HG03064 (cell line): ENCODE measurements around the gene MAP3K4.
"Not testable (repeated sequence)": the region's sequence is repeated elsewhere in the genome, so short reads cannot be mapped to it uniquely, and the experiment has no call there.

ENCODE experiments used
- ATAC-seq: cut with Tn5 transposase; IDR thresholded peaks from one replicate; pipeline ENCODE4 v1.9.1; 2021; ENCODE audit warnings: low read depth; ENCODE audit not compliant: unreplicated experiment

Gene MAP3K4

DNA sequence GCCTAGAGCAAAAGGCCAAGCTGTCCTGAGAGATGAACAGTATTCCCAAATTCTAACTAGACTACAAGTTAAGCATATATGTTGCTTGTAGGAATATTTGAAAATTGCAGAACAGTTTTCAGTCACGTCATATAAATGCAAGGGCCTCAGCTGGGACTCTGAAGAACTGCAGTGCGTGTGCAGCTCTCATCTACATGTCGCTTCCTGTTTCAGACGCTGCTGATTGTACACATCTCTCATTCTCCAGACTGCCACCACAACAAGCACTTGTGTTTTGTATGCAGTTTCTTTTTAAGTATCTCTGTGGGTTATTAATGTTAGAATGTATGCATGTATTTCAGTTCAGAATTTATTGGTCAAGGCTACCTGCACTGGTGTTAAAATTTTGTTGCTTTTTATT is 119.7 kb downstream of the MAP3K4 start:
- ATAC-seq: no peak

DNA sequence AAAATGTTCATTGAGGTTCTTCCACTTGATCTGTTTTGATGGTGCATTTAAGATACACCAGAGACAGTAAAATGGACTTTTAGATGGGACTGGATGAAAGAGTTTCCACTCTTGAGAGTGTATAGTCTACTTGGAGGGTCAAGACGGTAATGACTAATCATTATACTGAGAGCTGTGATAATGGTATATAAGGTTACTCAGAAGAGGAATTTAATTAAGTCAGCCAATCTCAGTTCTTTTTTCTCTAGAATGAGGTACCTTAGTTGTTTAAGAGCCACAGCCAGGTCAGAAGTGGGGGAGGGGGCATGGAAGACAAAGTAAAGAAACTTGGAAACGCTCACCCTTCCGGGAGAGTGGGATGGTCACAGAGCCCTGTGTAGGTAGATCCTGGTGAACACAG is 123.9 kb downstream of the MAP3K4 start:
- no peak for ATAC-seq

DNA sequence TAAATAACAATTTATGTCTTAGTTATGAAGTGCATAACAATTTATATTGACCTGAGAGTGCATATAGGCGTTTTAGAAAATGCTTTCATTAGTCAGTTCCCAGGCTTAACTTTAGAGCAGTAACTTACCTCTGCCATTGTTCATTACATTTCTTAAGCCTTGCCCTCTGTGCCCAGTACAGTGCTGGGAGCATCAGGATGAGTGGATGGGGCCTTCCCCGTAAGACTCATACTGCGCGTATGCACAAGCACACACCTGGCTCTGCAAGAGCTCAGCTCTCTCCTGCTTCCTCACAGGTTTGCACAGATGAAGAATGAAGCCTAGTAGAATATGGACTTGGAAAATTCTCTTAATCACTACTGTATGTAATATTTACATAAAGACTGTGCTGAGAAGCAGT is 125.0 kb downstream of the MAP3K4 start:
- ATAC-seq: no peak

DNA sequence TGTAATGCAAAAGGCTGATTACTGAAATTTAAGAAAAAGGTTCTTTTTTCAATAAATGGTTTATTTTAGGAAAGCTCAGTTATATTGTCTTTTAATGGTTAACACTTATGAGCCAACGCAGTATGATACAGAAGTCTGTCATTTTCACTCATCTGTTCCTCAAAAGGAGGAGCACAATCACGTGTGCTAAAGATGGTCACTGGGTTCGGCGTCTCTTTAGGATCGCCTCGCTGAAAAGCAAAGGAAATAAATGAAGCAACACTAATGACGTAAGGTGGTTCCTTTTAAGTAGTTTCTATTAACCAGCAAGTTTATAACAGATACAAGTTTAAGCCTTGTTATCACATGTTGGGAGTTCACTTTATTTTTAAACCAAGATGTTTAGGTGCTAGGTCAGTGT is 125.7 kb downstream of the MAP3K4 start:
- no peak for ATAC-seq

DNA sequence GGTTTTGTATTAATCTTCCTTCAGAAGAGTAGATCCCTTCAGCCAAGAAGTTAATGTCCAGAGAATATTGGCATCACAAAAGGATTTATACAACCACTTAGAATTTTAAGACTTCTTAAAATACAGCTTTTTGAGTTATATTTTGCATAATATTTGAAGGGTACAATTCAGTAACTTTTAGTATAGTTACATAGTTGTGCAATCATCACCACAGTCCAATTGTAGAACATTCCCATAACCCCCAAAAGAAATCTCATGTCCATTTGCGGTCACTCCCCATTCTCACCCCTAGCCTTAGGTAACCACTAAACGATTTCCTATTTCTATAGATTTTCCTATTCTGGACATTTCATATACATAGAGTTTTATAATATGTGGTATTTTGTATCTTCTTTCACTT is 126.4 kb downstream of the MAP3K4 start:
- no peak for ATAC-seq

DNA sequence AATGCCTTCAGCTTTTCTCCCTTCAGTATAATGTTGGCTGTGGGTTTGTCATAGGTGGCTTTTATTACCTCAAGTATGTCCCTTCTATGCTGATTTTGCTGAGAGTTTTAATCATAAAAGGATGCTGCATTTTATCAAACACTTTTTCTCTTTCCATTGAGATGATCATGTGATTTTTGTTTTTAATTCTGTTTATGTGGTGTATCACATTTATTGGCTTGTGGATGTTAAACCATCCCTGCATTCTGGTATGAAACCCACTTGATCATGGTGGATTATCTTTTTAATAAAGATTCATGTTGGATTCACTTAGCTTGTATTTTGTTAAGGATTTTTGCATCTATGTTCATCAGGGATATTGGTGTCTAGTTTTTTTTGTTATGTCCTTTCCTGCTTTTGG is 131.8 kb downstream of the MAP3K4 start:
- not testable (repeated sequence) for ATAC-seq

DNA sequence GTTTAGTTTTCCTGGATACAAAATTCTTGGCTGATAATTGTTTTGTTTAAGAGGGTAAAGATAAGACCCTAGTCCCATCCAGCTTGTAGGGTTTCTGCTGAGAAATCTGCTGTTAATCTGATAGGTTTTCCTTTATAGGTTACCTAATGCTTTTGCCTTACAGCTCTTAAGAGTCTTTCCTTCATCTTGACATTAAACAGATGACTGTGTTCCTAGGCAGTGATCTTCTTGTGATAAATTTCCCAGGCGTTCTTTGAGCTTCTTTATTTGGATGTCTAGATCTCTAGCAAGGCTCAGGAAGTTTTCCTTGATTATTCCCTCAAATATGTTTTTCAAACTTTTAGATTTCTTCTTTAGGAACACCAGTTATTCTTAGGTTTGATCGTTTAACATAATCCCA is 134.0 kb downstream of the MAP3K4 start:
- ATAC-seq: no peak

DNA sequence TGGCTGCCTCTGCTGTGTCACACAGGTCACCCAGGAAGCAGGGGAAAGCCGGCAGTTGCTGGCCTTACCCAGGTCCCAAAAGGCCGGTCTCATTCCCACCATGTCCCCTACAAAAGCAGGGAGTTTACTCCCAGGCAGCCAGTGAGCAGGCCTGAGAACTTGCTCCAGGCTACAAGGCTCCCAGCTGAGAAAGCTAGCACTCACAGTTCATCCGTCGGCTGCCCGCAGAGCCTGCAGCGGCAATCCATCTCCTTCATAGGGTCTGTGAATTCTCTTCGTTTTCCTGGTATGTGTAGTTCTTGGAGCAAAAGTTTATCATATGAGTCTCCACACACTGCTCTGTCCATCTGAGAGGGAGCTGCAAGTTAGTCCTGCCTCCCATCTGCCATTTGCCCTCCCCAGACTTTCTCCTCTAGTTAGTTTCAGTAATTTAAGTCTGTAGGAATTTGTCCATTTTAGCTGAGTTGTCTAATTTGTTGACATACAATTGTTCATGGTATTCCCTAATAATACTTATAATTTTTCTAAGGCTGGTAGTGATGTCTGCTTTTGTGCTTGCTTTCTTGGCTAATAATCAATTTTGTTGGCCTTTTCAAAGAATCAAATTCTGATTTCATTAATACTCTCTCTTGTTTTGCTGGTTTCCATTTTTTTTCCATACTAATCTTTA is 135.6 kb downstream of the MAP3K4 start:
- ATAC-seq: no peak

DNA sequence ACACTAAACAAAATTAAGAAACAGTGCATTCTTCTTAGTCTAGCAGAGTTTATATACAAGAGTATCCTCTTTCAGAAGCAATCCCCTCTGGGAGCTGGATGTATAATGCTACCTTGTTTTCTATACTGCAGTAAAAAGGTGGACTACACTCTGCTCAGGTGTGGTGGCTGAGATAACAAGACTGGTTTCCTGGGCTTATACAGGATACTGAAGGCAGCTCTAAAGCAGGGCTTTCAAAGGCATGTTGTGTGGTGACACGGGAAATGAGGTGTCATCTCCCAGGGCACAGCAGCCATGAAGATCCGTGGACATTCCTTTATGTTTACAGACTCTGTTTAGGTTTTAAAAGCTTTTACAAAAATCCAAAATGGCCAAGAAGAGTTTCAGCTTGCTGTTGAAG is 136.7 kb downstream of the MAP3K4 start:
- no peak for ATAC-seq

DNA sequence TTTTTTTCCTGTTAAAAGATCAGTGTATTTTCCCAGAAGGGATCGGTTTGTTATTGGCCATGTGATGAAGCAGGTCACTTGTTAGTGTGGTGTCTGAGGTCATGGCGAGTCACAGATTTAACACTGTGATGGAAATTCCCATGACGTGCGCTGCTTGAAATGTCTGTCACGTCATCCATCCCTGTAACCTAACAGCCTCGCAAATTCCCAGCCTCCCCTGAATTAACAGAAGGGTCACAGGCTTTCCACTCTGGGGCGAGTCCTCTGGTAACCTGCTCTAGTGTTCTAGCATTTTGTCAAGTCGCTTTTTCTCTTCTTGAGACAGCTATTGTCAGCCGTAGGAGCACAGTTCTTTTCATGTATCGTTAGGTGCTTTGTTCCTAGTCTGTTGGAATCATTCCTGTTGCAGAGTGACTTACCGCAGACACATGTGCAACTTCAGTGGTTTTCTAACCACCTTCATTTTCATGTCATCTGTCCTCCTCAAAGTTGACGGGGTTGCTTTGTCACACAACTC is 137.2 kb downstream of the MAP3K4 start:
- no peak for ATAC-seq

DNA sequence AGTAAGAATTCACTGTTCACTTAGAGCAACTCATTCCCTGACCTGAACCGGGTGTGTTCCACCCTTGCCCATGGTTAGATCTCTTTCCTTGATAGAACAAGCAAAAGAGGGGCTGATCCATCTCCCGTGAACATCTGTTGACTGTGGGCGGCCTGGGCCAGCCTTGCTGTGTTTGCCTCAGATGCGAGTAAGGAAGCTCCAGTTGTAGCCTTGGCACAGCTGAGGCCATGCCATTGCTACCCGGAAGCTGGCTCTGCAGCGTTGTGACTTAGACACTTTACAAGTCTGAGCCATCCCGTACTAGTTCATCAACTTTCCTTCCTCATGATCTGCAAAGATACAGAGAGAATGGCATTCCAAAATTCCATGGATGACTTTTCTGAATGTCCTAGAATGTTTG is 139.0 kb downstream of the MAP3K4 start:
- ATAC-seq: no peak

DNA sequence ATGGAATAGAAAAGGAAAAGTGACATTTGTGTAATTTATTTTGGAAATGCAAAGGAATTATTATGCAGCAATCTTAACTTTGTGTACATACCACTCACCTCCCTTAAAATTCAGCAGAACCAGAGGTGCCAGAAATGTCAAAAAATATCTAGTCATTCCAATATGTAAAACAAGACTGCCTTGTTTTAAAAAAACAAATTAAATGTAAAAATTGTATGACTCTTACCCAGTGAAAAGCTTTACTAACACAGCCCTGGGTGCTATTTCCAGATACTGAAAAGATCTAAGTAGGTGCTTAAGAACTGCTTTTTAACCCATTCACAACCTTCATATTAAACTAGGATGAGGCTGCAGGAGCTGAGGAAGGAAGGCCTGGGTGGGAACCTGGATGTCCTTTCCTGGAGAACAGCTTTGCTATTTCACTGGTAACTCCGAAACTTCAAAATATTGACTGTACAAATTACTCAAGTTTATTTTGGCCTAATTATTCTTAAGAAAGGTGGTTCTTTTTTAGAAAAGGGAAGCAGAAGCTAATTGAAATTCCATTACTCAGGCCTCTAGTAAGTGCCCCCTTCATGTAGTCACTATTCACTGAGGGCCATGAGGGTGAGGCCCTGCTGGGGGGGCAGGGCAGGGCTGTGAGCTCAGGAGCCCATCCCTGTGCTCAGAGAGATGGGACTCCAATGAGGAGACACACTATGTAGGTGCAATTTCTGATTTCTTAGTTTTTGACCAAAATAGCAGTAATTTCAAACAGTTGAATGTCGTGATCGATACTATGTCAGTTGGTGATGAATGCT is 139.6 kb downstream of the MAP3K4 start:
- ATAC-seq: no peak

DNA sequence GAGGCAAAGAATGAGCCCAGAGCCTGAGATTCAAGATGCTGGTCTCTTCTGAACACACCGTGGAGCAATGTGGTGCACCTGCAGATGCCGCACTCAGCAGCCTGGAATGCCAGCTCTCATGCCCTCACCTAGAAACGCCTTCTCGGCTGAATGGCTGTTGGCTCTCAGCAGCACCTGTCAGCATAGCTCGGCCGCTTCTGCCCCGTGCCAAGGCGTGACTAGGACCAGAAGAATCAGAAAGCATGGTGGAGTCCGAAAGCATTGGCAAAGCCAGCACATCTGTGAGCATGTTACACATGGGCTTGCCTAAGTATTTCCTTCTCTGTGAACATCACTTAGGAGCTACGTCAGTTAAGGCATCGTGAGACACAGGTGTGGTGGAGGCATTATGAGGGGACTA is 140.8 kb downstream of the MAP3K4 start:
- no peak for ATAC-seq

DNA sequence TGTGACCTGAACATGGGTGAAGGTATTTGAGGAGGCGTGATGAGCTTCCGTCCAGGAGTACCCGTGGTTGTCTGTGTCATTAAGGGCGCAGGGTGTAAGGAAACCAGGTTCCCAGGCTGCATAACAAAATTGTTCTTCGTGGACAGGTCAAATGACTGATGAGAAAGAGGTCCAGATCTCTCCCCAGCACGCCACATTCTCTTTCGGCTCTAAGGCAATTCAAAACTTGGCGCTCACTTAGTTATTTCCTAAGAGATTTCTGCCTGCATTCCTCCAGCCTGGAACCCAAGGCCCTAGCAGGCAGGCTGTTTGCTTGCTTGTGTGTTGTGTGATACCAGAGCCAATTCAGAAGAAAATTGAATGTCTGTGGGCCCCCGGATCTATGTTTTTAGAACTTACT is 142.4 kb downstream of the MAP3K4 start:
- ATAC-seq: no peak

DNA sequence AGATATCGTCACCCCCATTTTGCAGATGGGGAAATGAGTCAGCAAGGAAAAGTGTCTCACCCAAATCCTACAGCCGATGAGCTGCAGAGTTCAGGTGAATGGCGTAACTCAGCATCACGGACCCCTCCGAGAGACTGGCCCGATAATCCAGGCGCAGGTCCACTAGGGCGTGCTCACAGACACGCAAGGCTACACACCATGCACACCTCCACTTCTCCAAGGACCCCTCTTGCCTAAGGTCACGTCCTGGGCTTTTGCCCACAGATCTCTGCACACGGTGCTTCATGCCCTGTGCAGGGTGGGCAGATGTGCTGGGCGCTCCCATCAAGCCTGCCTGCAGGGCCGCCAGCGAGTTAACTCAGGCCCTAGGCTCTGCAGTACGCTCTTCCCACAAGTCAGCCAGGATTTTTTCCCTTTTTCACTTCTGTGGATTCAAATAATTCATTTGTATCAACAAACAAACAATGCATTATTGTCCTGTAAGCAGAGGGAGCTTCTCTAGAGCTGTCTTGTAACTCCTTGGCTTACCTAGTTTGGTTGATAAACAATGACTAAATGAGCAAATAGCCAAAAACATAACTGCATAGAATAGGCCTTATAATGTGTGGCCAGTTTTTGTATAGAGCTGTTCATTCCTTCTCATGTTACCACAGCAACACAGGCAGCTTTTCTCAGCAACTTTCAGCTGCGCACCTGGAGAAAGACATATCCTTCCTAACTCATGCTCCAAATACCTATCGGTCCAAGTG is 143.2 kb downstream of the MAP3K4 start:
- ATAC-seq: no peak

DNA sequence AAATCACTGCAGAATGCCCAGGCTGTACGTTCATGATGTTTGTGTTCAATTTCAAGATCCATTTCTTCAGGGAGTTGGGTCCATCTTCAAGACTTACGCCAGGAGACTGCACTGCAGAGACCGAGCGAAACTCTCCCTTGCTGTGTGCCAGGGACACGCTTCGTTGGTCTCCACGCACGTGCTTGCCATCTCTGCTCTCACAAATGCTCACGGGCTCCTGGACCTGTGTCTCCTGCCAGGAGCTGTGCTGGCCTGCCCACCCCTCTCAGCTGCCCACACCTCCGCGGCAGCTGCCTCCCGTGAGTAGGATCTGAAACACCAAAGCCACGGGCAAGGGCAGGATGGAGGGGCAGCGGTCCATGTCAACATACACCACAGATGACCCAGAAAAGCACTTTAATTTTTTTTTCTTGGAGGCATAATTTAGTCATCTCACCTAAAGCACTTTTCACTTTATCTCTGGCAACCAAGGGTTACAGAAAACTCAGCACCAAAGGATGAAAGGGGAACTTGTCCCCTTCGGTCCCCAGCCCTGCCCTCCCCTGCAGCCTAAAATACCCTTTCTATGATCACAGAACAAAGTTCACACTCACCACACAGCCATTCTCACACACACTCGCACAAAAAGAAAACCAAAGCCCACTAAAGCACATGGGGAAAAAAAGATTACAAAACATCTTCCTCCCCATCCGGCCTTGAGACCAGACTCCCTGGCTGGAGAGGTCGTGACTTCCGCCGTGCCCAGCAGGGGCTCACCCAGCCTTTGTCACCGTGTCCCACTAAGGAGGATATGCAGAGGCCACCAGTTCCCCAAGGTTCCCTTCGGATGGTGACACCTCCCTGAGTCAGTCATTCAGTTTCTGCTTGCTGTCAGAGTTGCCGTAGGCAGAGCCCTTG is 144.4 kb downstream of the MAP3K4 start:
- no peak for ATAC-seq

DNA sequence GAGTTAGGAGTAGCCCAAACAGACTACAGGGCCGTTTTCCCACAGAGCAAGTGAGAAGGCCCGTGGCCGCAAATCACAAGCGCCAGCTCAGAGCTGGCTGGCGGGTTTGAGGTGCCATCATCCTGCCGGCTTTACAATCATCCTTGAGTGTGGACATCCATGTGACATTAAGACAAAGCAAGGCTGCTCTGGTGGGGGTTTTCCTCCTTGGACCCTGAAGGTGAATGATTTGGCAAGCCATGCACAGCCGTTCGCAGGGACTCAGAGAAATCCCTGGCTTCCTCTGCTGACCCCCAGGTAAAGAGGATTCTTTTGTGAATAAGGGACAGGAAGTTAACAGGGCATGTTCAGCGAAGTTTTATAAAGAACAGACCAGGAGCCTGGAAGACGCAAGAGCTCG is 145.1 kb downstream of the MAP3K4 start:
- ATAC-seq: no peak

DNA sequence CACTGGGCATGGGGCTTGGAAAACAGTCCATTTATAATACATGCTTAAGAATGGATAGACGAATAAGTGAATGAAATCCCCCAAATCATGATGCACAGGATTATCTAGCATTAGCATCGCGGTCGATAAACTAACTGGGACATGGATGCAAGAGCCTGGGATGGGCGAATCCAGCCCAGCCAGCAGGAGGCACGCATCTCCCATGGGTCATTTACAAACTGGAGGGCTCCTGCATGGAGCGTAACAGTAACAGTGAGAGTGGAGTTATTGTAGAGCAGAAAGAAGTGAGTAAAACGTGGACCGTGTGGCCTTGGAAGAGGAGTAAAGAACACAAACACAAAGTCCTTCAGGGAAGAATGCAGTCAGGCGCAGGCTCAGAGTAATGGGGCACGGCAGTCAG is 145.8 kb downstream of the MAP3K4 start:
- no peak for ATAC-seq

DNA sequence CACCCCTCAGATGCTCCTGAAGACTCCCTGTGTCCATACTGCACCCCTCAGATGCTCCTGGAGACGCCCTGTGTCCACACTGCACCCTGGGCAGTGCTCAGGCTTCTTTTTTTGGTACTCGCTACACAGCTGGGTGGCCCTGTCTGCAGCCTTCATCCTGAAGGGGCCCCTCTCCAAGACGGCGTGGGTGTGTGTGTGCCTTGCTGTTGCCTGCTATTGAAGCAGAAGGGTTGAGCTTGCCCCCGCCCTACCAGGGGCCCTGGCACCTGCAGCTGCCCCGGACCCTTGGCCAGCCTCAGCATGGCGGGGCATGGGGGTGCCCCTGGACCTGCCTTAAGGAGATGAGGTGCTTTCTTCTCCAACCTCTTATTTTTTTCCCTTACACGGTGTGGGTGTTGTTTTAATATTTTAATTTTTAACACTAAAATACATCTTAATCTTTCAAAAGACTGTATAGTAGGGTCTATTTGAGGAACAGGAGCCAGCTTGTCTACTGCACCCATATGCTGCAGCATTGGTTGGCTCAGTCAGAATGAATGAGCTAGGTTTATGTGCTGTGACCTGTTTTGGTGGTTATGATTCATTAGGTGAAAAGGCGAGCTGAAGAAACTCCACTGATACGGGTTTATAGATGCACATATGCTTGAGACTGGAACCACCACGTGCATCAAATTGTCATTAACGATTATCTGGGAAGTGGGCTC is 146.4 kb downstream of the MAP3K4 start:
- no peak for ATAC-seq
